Calu3 (cell line): Measurements from ENCODE around the gene REN. TPM values are rescaled to one million over a fixed set of nuclear protein-coding genes. Genes with fewer than 3 reads are reported as not detected.

Experiments used
- BruUV-seq: library from RNA; stranded (reverse); fragments of 400-500 nt; replicated peaks from 2 replicates; lab custom pipeline; 2021; lab: Mats Ljungman, UMichigan
- CTCF ChIA-PET: fragments of 300-600 bp; sonication (Branson Sonifier 250); formaldehyde crosslinking; loops from one replicate; lab custom pipeline; 2022; ENCODE audit warnings: antibody characterized with exemption; lab: Charles Lee
- DNase-seq: peaks from one replicate; pipeline ENCODE4 v3.0.0; 2022
- H3K27ac Mint-ChIP-seq: one replicate; pipeline ENCODE4 v1.8.0; 2022; ENCODE audit warnings: mixed read lengths; ENCODE audit not compliant: unreplicated experiment
- H3K27me3 Mint-ChIP-seq: one replicate; pipeline ENCODE4 v1.8.0; 2022; ENCODE audit warnings: mixed read lengths; ENCODE audit not compliant: unreplicated experiment
- H3K36me3 Mint-ChIP-seq: one replicate; pipeline ENCODE4 v1.8.0; 2022; ENCODE audit warnings: mild to moderate bottlenecking, moderate library complexity, mixed read lengths; ENCODE audit not compliant: insufficient read depth, unreplicated experiment
- H3K4me1 Mint-ChIP-seq: one replicate; pipeline ENCODE4 v1.8.0; 2022; ENCODE audit warnings: mild to moderate bottlenecking, low read depth, mixed read lengths; ENCODE audit not compliant: unreplicated experiment
- H3K4me3 Mint-ChIP-seq: one replicate; pipeline ENCODE4 v1.8.0; 2022; ENCODE audit warnings: mild to moderate bottlenecking, low read depth, moderate library complexity, mixed read lengths; ENCODE audit not compliant: unreplicated experiment
- H3K9me3 Mint-ChIP-seq: one replicate; pipeline ENCODE4 v1.8.0; 2022; ENCODE audit warnings: low read depth, mixed read lengths; ENCODE audit not compliant: unreplicated experiment
- CTCF ChIP-seq: fragments of 200-600 bp; IDR thresholded peaks from one replicate; pipeline ENCODE4 v1.8.0; 2022; ENCODE audit warnings: antibody characterized with exemption; ENCODE audit not compliant: unreplicated experiment
- intact Hi-C: fragments of 100-400 bp; cut with micrococcal nuclease; formaldehyde crosslinking; loops from one replicate; pipeline ENCODE4 v1.10.0; 2022; ENCODE audit not compliant: unreplicated experiment
- total RNA-seq: library from RNA; stranded (reverse); gene quantifications from 2 replicates; pipeline ENCODE4 v1.2.3, GENCODE V29; 2022

The REN gene
- total RNA-seq, 1 experiment from 2014 or later, result not detected

GRCh38 chr1:204152310-204153044, 13.7 kb downstream of the REN start:
- peaks cover 21% of the 10 kb centered on the region for H3K36me3 Mint-ChIP-seq
- no peak for TF ChIP-seq CTCF
- BruUV-seq, result no TSS peak
- H3K27ac Mint-ChIP-seq, result no peak overlapping the region
- peak; percentile 17 for DNase-seq
- peaks cover 46% of the 10 kb centered on the region for H3K27me3 Mint-ChIP-seq
- CTCF ChIA-PET, result interaction anchor here (0.7 to 1.9 kb wide), 5 partner anchors 10 to 363 kb away, joined by 3 to 6 read pairs (median 3); no protein-coding TSS in a partner anchor
- no peaks in the 10 kb centered on the region for H3K4me1 Mint-ChIP-seq
- no peaks in the 10 kb centered on the region for H3K9me3 Mint-ChIP-seq
- H3K4me3 Mint-ChIP-seq, result peak overlapping the region; percentile 68
- intact Hi-C loops, result no loop called here

GRCh38 chr1:204151552-204152309, 14.4 kb downstream of the REN start, which contains the start of gene ETNK2:
TSS of gene ETNK2 (minus strand) at chr1:204152044. CDS start at chr1:204151852, 192 bp downstream.
- CTCF ChIA-PET, result interaction anchor here (0.7 to 1.9 kb wide), 4 partner anchors 10 to 291 kb away, joined by 3 to 6 read pairs (median 4); no protein-coding TSS in a partner anchor
- Mint-ChIP-seq H3K9me3 (no peaks in the 10 kb centered on the region), H3K4me3 (peak within 1 kb of the TSS; percentile 68), H3K4me1 (no peaks in the 10 kb centered on the region), H3K36me3 (peaks cover 17% of the 10 kb centered on the region), H3K27me3 (peaks cover 46% of the 10 kb centered on the region), H3K27ac (no peak within 1 kb of the TSS)
- no peak for TF ChIP-seq CTCF
- intact Hi-C loops, result no loop called here
- DNase-seq, result peak; percentile 76
- no TSS peak for BruUV-seq

- no peak for TF ChIP-seq CTCF
- peaks cover 46% of the 10 kb centered on the region for H3K27me3 Mint-ChIP-seq
- CTCF ChIA-PET, result interaction anchor here (0.6 to 1.9 kb wide), 4 partner anchors 21 to 290 kb away, joined by 3 to 6 read pairs (median 4); no protein-coding TSS in a partner anchor
- peaks cover 17% of the 10 kb centered on the region for H3K36me3 Mint-ChIP-seq
- H3K4me3 Mint-ChIP-seq, result peak overlapping the region; percentile 68
- no peaks in the 10 kb centered on the region for H3K9me3 Mint-ChIP-seq
- intact Hi-C loops, result no loop called here
- H3K4me1 Mint-ChIP-seq, result no peaks in the 10 kb centered on the region
- H3K27ac Mint-ChIP-seq, result no peak overlapping the region
- no TSS peak for BruUV-seq
- no peak for DNase-seq
Observed at GRCh38 chr1:204150702-204151551, 15.2 kb downstream of the REN start.
